GM12874 (cell line): ENCODE data around the gene SUMF1.

Experiments
- CTCF ChIP-seq: IDR thresholded peaks from 2 replicates; pipeline ENCODE4 v1.5.1; 2011; ENCODE audit warnings: low read depth, mild to moderate bottlenecking, control low read depth, low read length, moderate library complexity; ENCODE audit not compliant: insufficient read depth

Gene SUMF1

DNA sequence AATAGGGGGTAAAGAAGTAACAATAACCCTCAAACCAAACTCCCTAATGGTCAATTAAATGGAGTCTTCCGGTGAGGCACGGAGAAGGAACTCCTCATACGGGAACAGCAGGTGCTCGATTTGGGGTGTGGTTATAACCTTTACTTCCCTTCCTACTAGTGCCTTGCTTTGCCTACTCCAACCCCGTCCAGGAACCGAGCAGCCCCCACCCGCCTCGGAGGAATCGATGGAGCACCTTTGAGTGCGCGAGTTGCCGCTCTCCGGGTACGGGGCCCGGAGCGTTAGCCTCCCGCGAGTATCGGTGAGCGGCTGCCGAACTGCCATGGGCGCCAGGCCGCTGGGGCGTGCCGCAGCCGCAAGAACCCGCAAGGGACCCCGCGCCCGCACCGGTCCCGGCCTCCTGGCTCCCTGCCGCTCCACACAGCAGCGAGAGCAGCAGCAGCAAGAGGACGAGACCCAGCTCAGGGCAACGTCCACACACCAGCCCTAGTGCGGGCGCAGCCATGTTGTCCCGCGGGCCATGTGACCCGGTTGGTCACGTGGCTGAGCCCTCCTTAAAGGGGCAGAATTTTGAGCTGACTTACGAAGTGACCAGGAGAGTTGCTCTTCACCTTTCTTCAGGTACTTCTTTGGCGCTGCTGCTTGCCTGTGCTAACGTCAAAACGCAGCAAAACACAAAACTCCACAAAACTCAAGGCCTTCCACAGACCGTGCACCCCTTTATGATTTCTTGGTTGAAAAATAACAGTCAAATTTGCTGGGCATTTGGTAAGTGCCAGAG lies at the start of gene SUMF1:
Gene SUMF1 (minus strand): TSS at position 529 of the 781 bp plus-strand sequence. CDS start 24 bp downstream, at position 505.
- TF ChIP-seq CTCF = no peak

DNA sequence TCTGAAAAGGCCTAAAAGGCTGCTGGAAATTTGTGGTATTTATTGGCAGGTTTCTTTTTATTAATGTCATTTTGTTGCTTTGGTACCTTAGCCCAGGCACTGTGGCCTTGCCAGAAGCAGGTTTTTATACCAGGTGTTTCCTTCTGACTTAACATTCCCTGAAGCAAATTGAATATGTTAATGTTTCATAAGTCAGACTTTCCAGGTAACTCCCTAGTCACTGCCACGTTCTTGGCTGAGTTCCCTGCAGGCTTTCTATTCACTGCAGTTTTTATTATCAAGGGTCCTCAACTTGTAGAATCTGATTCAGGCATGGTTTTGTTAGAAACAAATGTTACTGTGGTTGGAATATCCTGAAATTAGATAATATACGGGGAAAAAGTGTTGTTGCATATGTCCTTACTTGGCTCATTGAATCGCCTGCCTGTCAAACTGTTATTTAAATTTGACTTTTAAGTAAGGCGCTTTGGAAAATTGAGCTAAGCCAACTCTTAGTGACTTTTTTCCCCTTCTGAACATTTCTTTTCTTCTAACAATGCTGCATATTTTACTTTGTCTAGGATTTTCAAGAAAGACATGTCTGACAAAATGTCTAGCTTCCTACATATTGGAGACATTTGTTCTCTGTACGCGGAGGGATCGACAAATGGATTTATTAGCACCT lies 49.0 kb upstream of the SUMF1 start:
- no peak for TF ChIP-seq CTCF

- TF ChIP-seq CTCF = no peak
Observed at GRCh38 chr3:4514916-4515315, 47.8 kb upstream of the SUMF1 start.

GRCh38 chr3:4514321-4514720 lies 47.3 kb upstream of the SUMF1 start:
- no peak for TF ChIP-seq CTCF

GRCh38 chr3:4512895-4513616 lies 46.0 kb upstream of the SUMF1 start:
- no peak for TF ChIP-seq CTCF

- TF ChIP-seq CTCF = no peak
Observed at GRCh38 chr3:4511491-4512262, 44.6 kb upstream of the SUMF1 start.
